Endodermal cell (in vitro differentiated cells): ENCODE results near the gene CPN2. TPM values are rescaled to one million over a fixed set of nuclear protein-coding genes. Genes with fewer than 3 reads are reported as not detected.
A peak's percentile ranks its signal among the peaks of the same experiment; 100 is the strongest.

Experiments used
- DNase-seq: peaks from one replicate; pipeline ENCODE4 v3.0.0-alpha.2; 2017
- H3K27ac ChIP-seq: 2 replicates; pipeline ENCODE4 v1.5.1; 2013; ENCODE audit warnings: mild to moderate bottlenecking, low read depth, low read length, moderate library complexity
- H3K27me3 ChIP-seq: 2 replicates; pipeline ENCODE4 v1.6.1; 2013; ENCODE audit warnings: mild to moderate bottlenecking, low read length, moderate library complexity; ENCODE audit not compliant: insufficient read depth, control insufficient read depth, poor library complexity, severe bottlenecking
- H3K36me3 ChIP-seq: 2 replicates; pipeline ENCODE4 v1.7.0; 2013; ENCODE audit warnings: mild to moderate bottlenecking, low read length, moderate library complexity; ENCODE audit not compliant: control insufficient read depth, insufficient read depth
- H3K4me1 ChIP-seq: one replicate; pipeline ENCODE4 v1.7.0; 2013; ENCODE audit warnings: low read length; ENCODE audit not compliant: control insufficient read depth, insufficient read depth
- H3K4me3 ChIP-seq: 2 replicates; pipeline ENCODE4 v1.5.1; 2013; ENCODE audit warnings: mild to moderate bottlenecking, low read length, moderate library complexity
- H3K9ac ChIP-seq: 2 replicates; pipeline ENCODE4 v1.6.1; 2013; ENCODE audit warnings: mild to moderate bottlenecking, low read length, moderate library complexity; ENCODE audit not compliant: poor library complexity, severe bottlenecking; ENCODE audit errors: extremely low read depth
- H3K9me3 ChIP-seq: 2 replicates; pipeline ENCODE4 v1.6.1; 2013; ENCODE audit warnings: mild to moderate bottlenecking, low read length, moderate library complexity; ENCODE audit not compliant: control insufficient read depth
- H3K27ac Mint-ChIP-seq: 2 replicates; pipeline ENCODE4 v1.8.0; 2020; ENCODE audit warnings: mixed read lengths
- H3K27me3 Mint-ChIP-seq: 2 replicates; pipeline ENCODE4 v1.8.0; 2021; ENCODE audit warnings: mild to moderate bottlenecking, mixed read lengths; ENCODE audit not compliant: insufficient read depth
- H3K36me3 Mint-ChIP-seq: 2 replicates; pipeline ENCODE4 v1.8.0; 2020; ENCODE audit warnings: low read depth, mixed read lengths
- H3K4me1 Mint-ChIP-seq: 2 replicates; pipeline ENCODE4 v1.8.0; 2020; ENCODE audit warnings: mixed read lengths
- H3K4me3 Mint-ChIP-seq: 2 replicates; pipeline ENCODE4 v1.8.0; 2020; ENCODE audit warnings: mild to moderate bottlenecking, moderate library complexity, mixed read lengths
- H3K9me3 Mint-ChIP-seq: 2 replicates; pipeline ENCODE4 v1.8.0; 2020; ENCODE audit warnings: mild to moderate bottlenecking, mixed read lengths
- CTCF ChIP-seq: fragments of 200-600 bp; sonication (generic); conservative IDR thresholded peaks from 2 replicates; pipeline ENCODE4 v1.5.0; 2021; ENCODE audit warnings: antibody characterized with exemption, mild to moderate bottlenecking
- WGBS, 2 experiments: methylation state at CpG; one replicate each; pipeline versions ENCODE4 v1.1.5 to v1.1.7; 2013; ENCODE audit warnings: missing lambda C conversion rate in 2 of 2, mixed read lengths in 1 of 2; ENCODE audit not compliant: insufficient coverage in 1 of 2, insufficient read length in 1 of 2; 5-methylcytosine and 5-hydroxymethylcytosine counted together
- total RNA-seq, 2 donors: library from RNA; stranded (reverse); fragmentation: NEBNext Ultra II Directional in 1 of 2; extraction: Animal tissue kit (Norgen Biotek cat#: 25700) in 1 of 2; gene quantifications; 2 replicates in 1 of 2; 3 replicates in 1 of 2; pipeline ENCODE4 v1.2.1, GENCODE V29; 2021

The CPN2 gene
- total RNA-seq, 2 donors from 2014 or later, result 0.22 TPM; not detected in 1

GRCh38 chr3:194300936-194301335 lies 50.2 kb downstream of the CPN2 start:
- no peak for TF ChIP-seq CTCF
- no peak overlapping the region for H3K9ac ChIP-seq
- Mint-ChIP-seq H3K27me3 (no peaks in the 10 kb centered on the region), H3K9me3 (no peaks in the 10 kb centered on the region), H3K27ac (no peak overlapping the region), H3K4me1 (peaks cover 14% of the 10 kb centered on the region), H3K4me3 (no peak overlapping the region), H3K36me3 (no peaks in the 10 kb centered on the region)
- no peak overlapping the region for H3K27ac ChIP-seq
- peaks cover 5% of the 10 kb centered on the region for H3K27me3 ChIP-seq
- H3K36me3 ChIP-seq, result no peaks in the 10 kb centered on the region
- DNase-seq, result no peak
- H3K4me1 ChIP-seq, result no peaks in the 10 kb centered on the region
- no peaks in the 10 kb centered on the region for H3K9me3 ChIP-seq
- WGBS, 2 experiments, result 88 to 95% methylated on average over 6 of the region's 6 CpGs
- no peak overlapping the region for H3K4me3 ChIP-seq

- Histone ChIP-seq H3K27me3 (peaks cover 5% of the 10 kb centered on the region), H3K9ac (no peak overlapping the region), H3K4me1 (no peaks in the 10 kb centered on the region), H3K36me3 (no peaks in the 10 kb centered on the region), H3K4me3 (no peak overlapping the region), H3K9me3 (no peaks in the 10 kb centered on the region), H3K27ac (no peak overlapping the region)
- Mint-ChIP-seq H3K4me1 (peaks cover 10% of the 10 kb centered on the region), H3K9me3 (peaks cover under 1% of the 10 kb centered on the region), H3K27me3 (no peaks in the 10 kb centered on the region), H3K27ac (peak overlapping the region; percentile 83), H3K36me3 (no peaks in the 10 kb centered on the region), H3K4me3 (no peak overlapping the region)
- peak; percentile 94 for DNase-seq
- TF ChIP-seq CTCF, result peak; percentile 61
- WGBS, 2 experiments, result 29 to 66% methylated on average over 7 to 13 of the region's 13 CpGs
These were observed 50.8 kb downstream of the CPN2 start for GRCh38 chr3:194300382-194300758.

GRCh38 chr3:194298331-194299227 lies 52.5 kb downstream of the CPN2 start:
- Histone ChIP-seq H3K27me3 (peaks cover 5% of the 10 kb centered on the region), H3K9me3 (no peaks in the 10 kb centered on the region), H3K4me3 (no peak overlapping the region), H3K4me1 (peaks cover 5% of the 10 kb centered on the region), H3K36me3 (no peaks in the 10 kb centered on the region), H3K9ac (no peak overlapping the region), H3K27ac (no peak overlapping the region)
- peaks cover 5% of the 10 kb centered on the region for H3K9me3 Mint-ChIP-seq
- TF ChIP-seq CTCF, result no peak
- 86 to 94% methylated on average over 12 to 19 of the region's 19 CpGs for WGBS, 2 experiments
- H3K27me3 Mint-ChIP-seq, result no peaks in the 10 kb centered on the region
- H3K27ac Mint-ChIP-seq, result no peak overlapping the region
- no peak for DNase-seq
- peaks cover 23% of the 10 kb centered on the region for H3K4me1 Mint-ChIP-seq
- H3K4me3 Mint-ChIP-seq, result no peak overlapping the region
- H3K36me3 Mint-ChIP-seq, result no peaks in the 10 kb centered on the region
